GM10248 (cell line): ENCODE results near the gene RHOC.

Experiments
- CTCF ChIA-PET: fragments of 300-600 bp; sonication (Branson Sonifier 250); formaldehyde crosslinking; extraction: SDS; loops from one replicate; lab custom pipeline; 2021; ENCODE audit warnings: antibody characterized with exemption; lab: Yijun Ruan, JAX
- POLR2A ChIA-PET: fragments of 350-650 bp; sonication (Branson Sonifier 250); formaldehyde crosslinking; extraction: SDS; loops from one replicate; lab custom pipeline; 2020; ENCODE audit warnings: antibody characterized with exemption; lab: Yijun Ruan, JAX
- DNase-seq: peaks from one replicate; pipeline ENCODE4 v3.0.0; 2012; ENCODE audit errors: extremely low spot score
- CTCF ChIP-seq: IDR thresholded peaks from 2 replicates; pipeline ENCODE4 v1.5.1; 2012; ENCODE audit warnings: mild to moderate bottlenecking, low read depth; ENCODE audit errors: extremely low read depth, missing control alignments, control extremely low read depth

Gene RHOC

GRCh38 chr1:112688781-112689193 lies 18.1 kb downstream of the RHOC start:
- ChIA-PET CTCF (interaction anchor here (1.4 to 2.3 kb wide), 3 partner anchors 11 to 298 kb away, joined by 4 to 5 read pairs (median 4); partner anchors contain the start of gene PPM1J), POLR2A (interaction anchor here (0.5 kb wide), 1 partner anchor 256 kb away, joined by 3 read pairs; no protein-coding TSS in a partner anchor)
- TF ChIP-seq CTCF = no peak
- DNase-seq = no peak

DNA sequence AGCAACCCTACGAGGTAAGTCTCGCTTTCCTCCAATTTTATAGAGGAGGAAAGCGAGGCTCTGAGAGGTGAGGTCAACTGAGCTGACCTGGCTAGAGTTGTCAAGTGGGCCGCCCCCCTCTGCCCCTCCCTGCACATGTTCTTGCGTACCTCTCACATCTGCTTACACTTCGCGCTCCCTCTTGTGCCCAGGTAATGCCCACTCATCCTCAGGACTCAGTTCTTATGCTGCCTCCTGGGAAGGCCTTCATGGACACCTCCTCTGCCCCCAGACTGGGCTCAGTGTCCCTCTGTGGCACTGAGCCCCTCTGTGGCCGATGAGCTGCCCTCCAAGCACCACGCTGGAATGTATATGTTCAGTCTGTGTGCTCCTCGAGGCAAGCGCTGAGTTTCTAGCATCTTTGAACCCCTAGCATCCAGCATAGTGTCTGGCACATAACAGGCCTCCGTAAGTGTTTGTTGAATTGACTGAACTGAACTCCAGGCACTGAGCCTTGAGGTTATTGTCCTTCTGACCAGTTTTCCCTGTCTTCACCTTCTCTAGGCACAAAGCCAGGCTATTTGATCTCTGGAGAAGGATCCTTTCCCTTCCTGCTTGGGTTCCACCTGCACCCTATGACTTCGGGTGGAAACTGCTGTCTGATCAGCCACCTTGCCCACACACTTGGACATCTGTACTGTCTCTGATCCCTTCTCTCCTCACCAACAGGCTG lies 19.0 kb downstream of the RHOC start:
- TF ChIP-seq CTCF = no peak
- ChIA-PET POLR2A (no interaction called here), CTCF (interaction anchor here (1.4 kb wide), 1 partner anchor 28 kb away, joined by 4 read pairs; the partner anchor contains the start of gene PPM1J)
- no peak for DNase-seq

DNA sequence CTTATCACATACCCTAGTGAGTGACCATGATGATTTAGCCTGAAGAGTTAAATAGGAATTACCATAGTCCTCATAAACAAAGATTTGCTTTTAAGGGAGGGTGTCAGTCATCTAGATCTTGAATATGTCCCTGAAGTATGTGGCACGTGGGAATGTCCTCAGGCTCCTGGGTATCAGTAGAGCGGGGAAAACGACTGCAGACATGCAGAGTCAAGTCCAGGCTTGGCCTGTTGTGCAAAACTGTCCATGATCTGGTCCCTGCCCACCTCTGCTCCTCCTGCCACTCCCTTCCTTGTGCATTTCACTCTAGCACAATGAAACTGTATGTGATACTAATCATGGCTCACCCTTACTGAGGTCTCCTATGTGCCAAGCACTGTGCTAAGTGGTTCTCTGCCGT lies 19.6 kb downstream of the RHOC start:
- POLR2A ChIA-PET = no interaction called here

GRCh38 chr1:112686835-112687234 lies 20.1 kb downstream of the RHOC start:
- no peak for DNase-seq
- CTCF ChIA-PET = interaction anchor here (1.1 to 3.4 kb wide), 3 partner anchors 12 to 15 kb away, joined by 3 to 8 read pairs (median 5); partner anchors contain the start of gene MOV10
- POLR2A ChIA-PET = no interaction called here
- no peak for TF ChIP-seq CTCF

More for the DNA sequence above, 19.6 kb downstream of the RHOC start:
- no peak for TF ChIP-seq CTCF
- CTCF ChIA-PET = interaction anchor here (1.4 kb wide), 1 partner anchor 29 kb away, joined by 4 read pairs; the partner anchor contains the start of gene PPM1J
- no peak for DNase-seq

GRCh38 chr1:112686417-112686816 lies 20.5 kb downstream of the RHOC start:
- TF ChIP-seq CTCF = no peak
- DNase-seq = no peak
- POLR2A ChIA-PET = no interaction called here
- CTCF ChIA-PET = interaction anchor here (1.1 to 3.4 kb wide), 3 partner anchors 12 to 14 kb away, joined by 3 to 8 read pairs (median 5); partner anchors contain the start of gene MOV10

DNA sequence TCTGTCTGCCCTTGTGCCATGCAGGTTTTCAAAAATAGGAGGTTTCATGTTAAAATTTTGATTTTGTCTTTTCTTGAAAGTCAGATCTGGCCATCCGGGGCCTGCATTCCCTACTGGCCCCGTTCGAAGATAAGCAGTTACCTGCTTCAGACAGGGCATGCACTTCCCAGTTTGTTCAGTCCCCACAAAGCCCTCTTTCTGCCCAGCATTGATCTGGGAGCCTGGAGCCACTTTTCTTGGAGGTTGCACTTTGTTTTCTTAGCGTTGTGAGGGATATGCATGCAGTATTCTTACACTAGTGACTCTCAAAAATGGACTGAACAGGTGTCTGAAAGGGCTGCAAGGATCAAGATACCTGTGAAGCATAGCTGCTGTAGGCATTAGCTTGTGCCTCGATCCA lies 21.0 kb downstream of the RHOC start:
- DNase-seq = no peak
- ChIA-PET POLR2A (no interaction called here), CTCF (interaction anchor here (1.1 to 3.4 kb wide), 3 partner anchors 11 to 14 kb away, joined by 3 to 8 read pairs (median 5); partner anchors contain the start of gene MOV10)
- no peak for TF ChIP-seq CTCF
